ENCODE measurements around the gene RASSF4.

Gene RASSF4

GRCh38 chr10:44963772-44964633 is 4.4 kb downstream of the RASSF4 start:
- DNase-seq, result peak; percentile 96

GRCh38 chr10:44965104-44965503 is 5.5 kb downstream of the RASSF4 start:
- DNase-seq, result no peak

GRCh38 chr10:44965651-44966097 is 6.1 kb downstream of the RASSF4 start:
- DNase-seq, result no peak

GRCh38 chr10:44966129-44966815 is 6.7 kb downstream of the RASSF4 start:
- DNase-seq, result no peak

GRCh38 chr10:44966816-44967509 is 7.4 kb downstream of the RASSF4 start:
- DNase-seq, result peak; percentile 45

- DNase-seq, result no peak
These were observed 8.0 kb downstream of the RASSF4 start for GRCh38 chr10:44967616-44968015.

GRCh38 chr10:44968091-44968490 is 8.5 kb downstream of the RASSF4 start:
- DNase-seq, result no peak

GRCh38 chr10:44968500-44969400 is 9.1 kb downstream of the RASSF4 start:
- no peak for DNase-seq

GRCh38 chr10:44969854-44970253 is 10.3 kb downstream of the RASSF4 start:
- DNase-seq, result no peak

GRCh38 chr10:44970812-44971395 is 11.3 kb downstream of the RASSF4 start:
- DNase-seq, result no peak

GRCh38 chr10:44971434-44971833 is 11.8 kb downstream of the RASSF4 start:
- no peak for DNase-seq

- DNase-seq, result no peak
These were observed 12.5 kb downstream of the RASSF4 start for GRCh38 chr10:44971935-44972757.

- no peak for DNase-seq
These were observed 13.3 kb downstream of the RASSF4 start for GRCh38 chr10:44972874-44973306.

- DNase-seq, result no peak
These were observed 13.9 kb downstream of the RASSF4 start for GRCh38 chr10:44973323-44974081.

- peak; percentile 30 for DNase-seq
These were observed 14.6 kb downstream of the RASSF4 start for GRCh38 chr10:44974082-44974627.

GRCh38 chr10:44974628-44975430 is 15.2 kb downstream of the RASSF4 start:
- DNase-seq, result peak; percentile 93

- peak; percentile 69 for DNase-seq
These were observed 16.1 kb downstream of the RASSF4 start for GRCh38 chr10:44975431-44976331.

Data from retina (tissue), 1 donor.